HFFc6 (cell line): Measurements from ENCODE around the gene MEGF10. TPM values are rescaled to one million over a fixed set of nuclear protein-coding genes. Genes with fewer than 3 reads are reported as not detected.

Source experiments
- DNase-seq: peaks from one replicate; pipeline ENCODE4 v3.0.0-alpha.2; 2018
- H3K27ac Mint-ChIP-seq: 2 replicates; pipeline ENCODE4 v1.8.0; 2020; ENCODE audit warnings: mild to moderate bottlenecking, mixed read lengths
- H3K27me3 Mint-ChIP-seq: 2 replicates; pipeline ENCODE4 v1.8.0; 2021; ENCODE audit warnings: mild to moderate bottlenecking, moderate library complexity, mixed read lengths; ENCODE audit not compliant: insufficient read depth
- H3K36me3 Mint-ChIP-seq: 2 replicates; pipeline ENCODE4 v1.8.0; 2021; ENCODE audit warnings: low read depth, mixed read lengths
- H3K4me1 Mint-ChIP-seq: 2 replicates; pipeline ENCODE4 v1.8.0; 2020; ENCODE audit warnings: low read depth, mixed read lengths
- H3K4me3 Mint-ChIP-seq: 2 replicates; pipeline ENCODE4 v1.8.0; 2020; ENCODE audit warnings: mild to moderate bottlenecking, moderate library complexity, mixed read lengths
- H3K9me3 Mint-ChIP-seq: 2 replicates; pipeline ENCODE4 v1.8.0; 2020; ENCODE audit warnings: mild to moderate bottlenecking, mixed read lengths
- total RNA-seq, 6 experiments: library from RNA; stranded (reverse); fragmentation: NEBNext Ultra II Directional; extraction: Animal tissue kit (Norgen Biotek cat#: 25700); gene quantifications; 2 replicates in 1 of 6; 3 replicates in 5 of 6; pipeline ENCODE4 v1.2.3, GENCODE V29; 2021
- TF ChIP-seq, protein P1 (sequence below): fragments of 200-600 bp; sonication (generic); IDR thresholded peaks from 2 replicates; pipeline ENCODE4 v1.5.0; 2021; ENCODE audit warnings: antibody characterized with exemption, mild to moderate bottlenecking

The MEGF10 gene
- total RNA-seq, 6 experiments from 2014 or later = not detected

DNA sequence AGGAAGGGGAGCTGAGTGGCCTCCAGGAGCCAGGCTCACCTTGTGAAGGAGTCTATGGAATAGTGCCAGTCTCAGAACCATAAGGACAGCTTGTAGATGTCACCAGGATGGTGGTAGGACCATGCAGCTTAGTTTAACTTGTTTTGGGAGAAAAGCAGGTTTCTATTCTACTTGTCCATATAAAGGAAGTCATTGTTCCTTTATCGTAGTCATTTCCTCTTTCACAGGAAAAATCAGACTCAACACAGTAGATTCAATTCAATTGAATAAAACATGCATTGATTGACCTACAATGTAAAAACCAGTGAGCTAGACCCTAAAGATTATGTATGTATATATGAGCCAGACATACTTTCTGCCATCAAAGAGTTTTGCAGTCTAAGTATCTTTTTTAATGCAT lies 53.3 kb downstream of the MEGF10 start:
- TF ChIP-seq, protein P1, sequence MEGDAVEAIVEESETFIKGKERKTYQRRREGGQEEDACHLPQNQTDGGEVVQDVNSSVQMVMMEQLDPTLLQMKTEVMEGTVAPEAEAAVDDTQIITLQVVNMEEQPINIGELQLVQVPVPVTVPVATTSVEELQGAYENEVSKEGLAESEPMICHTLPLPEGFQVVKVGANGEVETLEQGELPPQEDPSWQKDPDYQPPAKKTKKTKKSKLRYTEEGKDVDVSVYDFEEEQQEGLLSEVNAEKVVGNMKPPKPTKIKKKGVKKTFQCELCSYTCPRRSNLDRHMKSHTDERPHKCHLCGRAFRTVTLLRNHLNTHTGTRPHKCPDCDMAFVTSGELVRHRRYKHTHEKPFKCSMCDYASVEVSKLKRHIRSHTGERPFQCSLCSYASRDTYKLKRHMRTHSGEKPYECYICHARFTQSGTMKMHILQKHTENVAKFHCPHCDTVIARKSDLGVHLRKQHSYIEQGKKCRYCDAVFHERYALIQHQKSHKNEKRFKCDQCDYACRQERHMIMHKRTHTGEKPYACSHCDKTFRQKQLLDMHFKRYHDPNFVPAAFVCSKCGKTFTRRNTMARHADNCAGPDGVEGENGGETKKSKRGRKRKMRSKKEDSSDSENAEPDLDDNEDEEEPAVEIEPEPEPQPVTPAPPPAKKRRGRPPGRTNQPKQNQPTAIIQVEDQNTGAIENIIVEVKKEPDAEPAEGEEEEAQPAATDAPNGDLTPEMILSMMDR = no peak
- H3K4me3 Mint-ChIP-seq = no peak overlapping the region
- H3K27me3 Mint-ChIP-seq = peaks cover 8% of the 10 kb centered on the region
- no peak overlapping the region for H3K27ac Mint-ChIP-seq
- DNase-seq = no peak
- no peaks in the 10 kb centered on the region for H3K36me3 Mint-ChIP-seq
- H3K4me1 Mint-ChIP-seq = no peaks in the 10 kb centered on the region
- no peaks in the 10 kb centered on the region for H3K9me3 Mint-ChIP-seq

DNA sequence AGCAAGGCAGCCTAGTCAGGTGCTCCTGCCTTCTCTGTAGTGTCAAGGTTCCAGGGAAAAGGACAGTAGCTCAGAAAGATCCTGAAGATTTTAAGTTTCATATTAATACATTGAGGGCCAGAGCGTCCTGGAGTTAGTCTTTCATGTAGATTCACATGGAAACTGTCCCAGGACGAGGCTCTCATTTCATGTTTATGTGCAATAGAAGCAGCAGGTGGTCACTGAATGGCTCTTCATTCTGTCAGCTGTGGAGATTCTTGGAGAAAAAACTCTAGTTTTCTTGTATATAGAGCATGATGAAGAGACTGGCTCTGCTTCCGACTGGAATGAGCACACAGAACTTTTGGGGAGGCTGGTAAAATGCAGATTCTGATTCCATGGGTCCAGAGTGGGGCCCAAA lies 54.3 kb downstream of the MEGF10 start:
- TF ChIP-seq, protein P1 = no peak
- no peak for DNase-seq
- no peaks in the 10 kb centered on the region for H3K4me1 Mint-ChIP-seq
- no peak overlapping the region for H3K4me3 Mint-ChIP-seq
- H3K9me3 Mint-ChIP-seq = no peaks in the 10 kb centered on the region
- no peak overlapping the region for H3K27ac Mint-ChIP-seq
- no peaks in the 10 kb centered on the region for H3K36me3 Mint-ChIP-seq
- H3K27me3 Mint-ChIP-seq = peaks cover 8% of the 10 kb centered on the region

DNA sequence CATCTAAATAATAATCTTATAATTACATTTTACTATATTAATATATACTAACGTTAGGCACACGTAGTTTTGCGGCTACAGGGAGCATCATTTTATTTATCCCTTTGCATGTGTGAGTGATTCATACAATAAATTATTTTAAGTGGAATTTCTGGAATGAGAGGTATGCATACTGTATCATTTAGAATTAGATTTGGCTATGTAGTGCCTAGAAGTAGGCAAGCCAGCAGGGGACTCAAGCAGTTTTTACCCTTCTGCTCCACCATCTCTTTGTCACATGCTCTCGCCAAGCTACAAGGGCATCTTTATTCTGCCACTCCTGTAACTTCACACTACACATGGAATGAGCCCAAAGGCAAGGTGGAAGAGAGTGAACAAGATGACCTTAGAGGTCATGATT lies 60.8 kb downstream of the MEGF10 start:
- no peaks in the 10 kb centered on the region for H3K9me3 Mint-ChIP-seq
- TF ChIP-seq, protein P1 = no peak
- DNase-seq = no peak
- no peak overlapping the region for H3K4me3 Mint-ChIP-seq
- H3K27me3 Mint-ChIP-seq = peaks cover 5% of the 10 kb centered on the region; the same call in 1 of the 2 replicates
- no peaks in the 10 kb centered on the region for H3K36me3 Mint-ChIP-seq
- no peak overlapping the region for H3K27ac Mint-ChIP-seq
- H3K4me1 Mint-ChIP-seq = no peaks in the 10 kb centered on the region

DNA sequence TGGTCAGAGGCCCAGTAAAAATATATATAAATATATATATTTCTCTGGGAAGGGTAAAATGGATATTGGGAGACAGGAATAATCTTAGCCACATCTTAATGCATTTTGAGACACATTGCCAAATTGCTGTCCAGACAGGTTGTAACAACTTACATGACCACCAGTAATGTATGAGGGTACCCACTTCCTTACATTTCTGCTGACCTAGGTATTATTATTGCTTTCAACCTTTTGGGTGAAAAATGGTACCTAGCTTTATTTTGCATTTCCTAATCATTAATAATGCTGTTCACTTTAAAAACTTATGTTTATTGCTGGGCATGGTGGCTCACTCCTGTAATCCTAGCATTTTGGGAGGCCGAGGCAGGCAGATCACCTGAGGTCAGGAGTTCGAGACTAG lies 61.5 kb downstream of the MEGF10 start:
- TF ChIP-seq, protein P1 = no peak
- no peaks in the 10 kb centered on the region for H3K4me1 Mint-ChIP-seq
- no peak overlapping the region for H3K27ac Mint-ChIP-seq

DNA sequence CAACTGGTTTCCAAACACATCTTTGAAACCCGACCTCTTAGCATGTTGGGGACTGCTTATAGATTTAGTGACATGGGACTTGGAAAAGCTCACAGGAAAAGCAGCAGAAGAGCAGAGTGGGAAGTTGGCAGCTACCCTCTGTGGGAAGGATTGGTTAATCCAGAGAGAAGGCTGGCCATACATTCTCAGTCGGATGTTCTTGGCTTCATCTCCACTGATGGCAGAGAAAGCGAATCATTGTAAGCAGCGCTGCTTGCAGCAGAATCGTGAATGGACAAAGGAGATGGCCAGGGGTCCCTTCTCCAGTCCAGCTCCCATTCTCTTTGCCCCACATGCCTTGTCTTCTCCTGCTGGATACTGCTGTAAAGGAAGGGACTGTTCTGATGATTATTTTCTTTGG lies 62.7 kb downstream of the MEGF10 start:
- H3K4me1 Mint-ChIP-seq = peaks cover 6% of the 10 kb centered on the region

More for the DNA sequence above, 61.5 kb downstream of the MEGF10 start:
- H3K36me3 Mint-ChIP-seq = no peaks in the 10 kb centered on the region
- H3K4me3 Mint-ChIP-seq = no peak overlapping the region
- DNase-seq = no peak
- peaks cover 5% of the 10 kb centered on the region; the same call in 1 of the 2 replicates for H3K27me3 Mint-ChIP-seq
- no peaks in the 10 kb centered on the region for H3K9me3 Mint-ChIP-seq

More for the DNA sequence above, 62.7 kb downstream of the MEGF10 start:
- Mint-ChIP-seq H3K4me3 (no peak overlapping the region), H3K27ac (no peak overlapping the region), H3K27me3 (peaks cover 7% of the 10 kb centered on the region; the same call in 1 of the 2 replicates), H3K9me3 (no peaks in the 10 kb centered on the region), H3K36me3 (no peaks in the 10 kb centered on the region)
- TF ChIP-seq, protein P1 = no peak
- no peak for DNase-seq
